Effector memory CD8-positive, alpha-beta T cell (primary cell): ENCODE results near the gene CBL.
A peak's percentile ranks its signal among the peaks of the same experiment; 100 is the strongest.
"Not testable (repeated sequence)": the region's sequence is repeated elsewhere in the genome, so short reads cannot be mapped to it uniquely, and the experiment has no call there.

ENCODE experiments used
- ATAC-seq: fragments of 150-1000 bp; cut with Tn5 transposase; replicated peaks from 2 replicates; pipeline ENCODE4 v1.10.0; 2021; ENCODE audit warnings: mild to moderate bottlenecking, moderate library complexity
- DNase-seq, 3 experiments: peaks; one replicate each; pipeline ENCODE4 v3.0.0; 2021
- H3K27ac Mint-ChIP-seq, 2 donors: one replicate each; pipeline ENCODE4 v1.8.0; 2022; ENCODE audit warnings: mild to moderate bottlenecking in 2 of 2, mixed read lengths in 2 of 2, moderate library complexity in 2 of 2
- H3K27me3 Mint-ChIP-seq, 2 donors: one replicate each; pipeline ENCODE4 v1.8.0; 2022; ENCODE audit warnings: mixed read lengths in 2 of 2
- H3K36me3 Mint-ChIP-seq: one replicate; pipeline ENCODE4 v1.8.0; 2022; ENCODE audit warnings: mild to moderate bottlenecking, moderate library complexity, mixed read lengths; ENCODE audit not compliant: insufficient read depth
- H3K4me1 Mint-ChIP-seq, 2 donors: one replicate each; pipeline ENCODE4 v1.8.0; 2022; ENCODE audit warnings: low read depth in 2 of 2, mixed read lengths in 2 of 2
- H3K4me3 Mint-ChIP-seq, 2 donors: one replicate each; pipeline ENCODE4 v1.8.0; 2022; ENCODE audit warnings: mild to moderate bottlenecking in 2 of 2, mixed read lengths in 2 of 2, moderate library complexity in 2 of 2
- H3K9me3 Mint-ChIP-seq, 2 donors: one replicate each; pipeline ENCODE4 v1.8.0; 2022; ENCODE audit warnings: mixed read lengths in 2 of 2

The CBL gene

DNA sequence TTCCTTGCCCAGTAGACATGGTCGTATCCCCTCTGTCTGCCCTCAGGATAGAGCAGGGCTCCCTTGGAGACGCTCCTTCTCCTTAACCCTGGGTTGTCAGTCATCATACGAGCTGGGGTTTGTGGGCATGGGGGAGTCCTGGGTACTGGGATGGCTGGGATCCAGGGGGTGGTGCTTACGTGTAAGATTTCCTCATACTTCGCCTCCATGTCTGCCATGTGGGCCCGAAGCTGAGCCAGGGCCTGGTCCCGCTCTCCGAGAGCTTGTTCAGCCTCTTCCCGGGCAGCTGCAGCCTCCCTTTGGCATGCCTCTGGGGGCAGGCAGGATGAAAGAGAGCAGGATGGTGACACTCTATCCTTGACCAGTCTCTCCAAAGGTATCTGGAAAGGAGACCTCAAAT, 15.6 kb upstream of the CBL start:
- Mint-ChIP-seq H3K27ac (no peak overlapping the region), H3K27me3 (peaks cover 25 to 45% of the 10 kb centered on the region in 2 donors), H3K4me3 (no peak overlapping the region), H3K36me3 (peaks cover under 1% of the 10 kb centered on the region), H3K9me3 (no peaks in the 10 kb centered on the region), H3K4me1 (no peaks in the 10 kb centered on the region)
- ATAC-seq (no peak), DNase-seq (no peak)

DNA sequence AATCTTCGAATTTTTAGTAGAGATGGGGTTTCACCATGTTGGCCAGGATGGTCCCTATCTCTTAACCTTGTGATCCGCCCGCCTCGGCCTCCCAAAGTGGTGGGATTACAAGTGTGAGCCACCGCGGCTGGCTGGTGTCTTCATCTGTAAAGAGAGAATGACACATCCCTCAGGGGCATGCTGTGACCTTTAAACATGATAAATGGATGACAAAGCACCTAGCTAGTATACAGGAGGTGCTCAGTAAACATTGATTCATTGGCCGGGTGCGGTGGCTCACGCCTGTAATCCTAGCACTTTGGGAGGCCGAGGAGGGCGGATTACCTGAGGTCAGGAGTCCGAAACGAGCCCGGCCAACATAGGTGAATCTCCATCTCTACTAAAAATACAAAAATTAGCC, 14.9 kb upstream of the CBL start:
- not testable (repeated sequence) for H3K27ac Mint-ChIP-seq, ATAC-seq, H3K4me1 Mint-ChIP-seq, DNase-seq, H3K4me3 Mint-ChIP-seq, H3K36me3 Mint-ChIP-seq, H3K9me3 Mint-ChIP-seq
- H3K27me3 Mint-ChIP-seq, result peaks cover 20 to 37% of the 10 kb centered on the region in 2 donors

DNA sequence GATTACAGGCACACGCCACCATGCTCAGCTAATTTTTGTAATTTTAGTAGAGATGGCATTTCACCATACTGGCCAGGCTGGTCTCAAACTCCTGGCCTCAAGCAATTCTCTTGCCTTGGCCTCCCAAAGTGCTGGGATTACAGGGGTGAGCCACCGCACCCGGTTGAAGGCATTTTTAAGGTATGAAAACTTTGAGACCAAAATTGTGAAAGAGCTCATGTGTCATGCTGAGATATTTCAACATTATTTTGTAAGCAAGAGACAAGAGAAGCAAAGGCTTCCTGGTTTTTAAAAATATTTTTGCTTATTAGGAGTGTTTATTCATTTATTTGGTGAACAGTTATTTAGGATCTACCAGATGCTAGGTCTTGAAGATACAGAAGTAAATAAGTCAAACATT, 14.0 kb upstream of the CBL start:
- no peaks in the 10 kb centered on the region for H3K9me3 Mint-ChIP-seq
- H3K4me1 Mint-ChIP-seq, result peaks cover 2 to 5% of the 10 kb centered on the region in 2 donors
- no peaks in the 10 kb centered on the region for H3K36me3 Mint-ChIP-seq
- H3K27me3 Mint-ChIP-seq, result peaks cover 15 to 29% of the 10 kb centered on the region in 2 donors
- DNase-seq (no peak), ATAC-seq (no peak)
- H3K27ac Mint-ChIP-seq, result no peak overlapping the region
- no peak overlapping the region for H3K4me3 Mint-ChIP-seq

DNA sequence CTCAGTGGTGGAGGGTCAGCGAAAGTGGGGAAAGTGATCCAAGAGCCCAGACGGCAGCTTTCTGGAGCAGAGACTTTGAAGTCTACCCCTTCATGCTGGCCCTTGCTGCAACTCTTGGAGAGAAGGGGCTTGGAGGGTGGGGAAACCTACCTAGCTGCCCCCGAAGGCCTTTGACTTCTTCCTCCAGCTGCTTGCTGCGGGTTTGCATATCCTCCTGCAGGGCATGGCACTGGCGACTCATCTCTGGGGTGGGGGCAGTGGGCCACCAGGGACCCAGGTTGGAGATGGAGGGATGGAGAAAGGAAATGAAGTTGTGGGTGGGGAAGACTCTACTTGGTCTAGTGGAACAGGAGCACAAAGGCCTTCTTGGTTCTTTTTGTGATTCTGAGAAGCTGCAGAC, 13.1 kb upstream of the CBL start:
- no peaks in the 10 kb centered on the region for H3K9me3 Mint-ChIP-seq
- no peak overlapping the region for H3K27ac Mint-ChIP-seq
- no peak for DNase-seq
- peaks cover 2 to 5% of the 10 kb centered on the region in 2 donors for H3K4me1 Mint-ChIP-seq
- H3K27me3 Mint-ChIP-seq, result peaks cover 15 to 22% of the 10 kb centered on the region in 2 donors
- H3K4me3 Mint-ChIP-seq, result no peak overlapping the region
- no peak for ATAC-seq
- no peaks in the 10 kb centered on the region for H3K36me3 Mint-ChIP-seq

DNA sequence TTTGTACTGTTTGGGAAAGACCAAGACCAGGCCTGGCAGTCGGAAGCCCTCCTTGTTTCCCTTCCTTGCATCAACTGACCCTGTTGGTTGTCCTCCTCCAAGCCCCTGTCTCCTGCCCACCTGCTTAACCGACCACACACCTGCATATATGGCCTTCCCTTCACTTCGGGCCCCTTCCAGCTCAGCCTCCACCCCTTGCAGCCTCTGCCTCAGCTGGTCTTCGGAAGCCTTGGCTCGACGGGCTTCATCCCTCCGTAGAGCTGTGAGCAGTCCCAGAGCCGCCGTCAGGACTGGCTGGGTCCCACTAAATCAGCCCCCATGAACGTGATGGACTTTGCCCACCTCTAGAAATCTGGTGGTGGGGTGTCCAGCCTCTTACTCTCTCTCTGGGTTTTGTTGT, 12.5 kb upstream of the CBL start:
- no peak for DNase-seq
- peaks cover 15 to 20% of the 10 kb centered on the region in 2 donors for H3K27me3 Mint-ChIP-seq

DNA sequence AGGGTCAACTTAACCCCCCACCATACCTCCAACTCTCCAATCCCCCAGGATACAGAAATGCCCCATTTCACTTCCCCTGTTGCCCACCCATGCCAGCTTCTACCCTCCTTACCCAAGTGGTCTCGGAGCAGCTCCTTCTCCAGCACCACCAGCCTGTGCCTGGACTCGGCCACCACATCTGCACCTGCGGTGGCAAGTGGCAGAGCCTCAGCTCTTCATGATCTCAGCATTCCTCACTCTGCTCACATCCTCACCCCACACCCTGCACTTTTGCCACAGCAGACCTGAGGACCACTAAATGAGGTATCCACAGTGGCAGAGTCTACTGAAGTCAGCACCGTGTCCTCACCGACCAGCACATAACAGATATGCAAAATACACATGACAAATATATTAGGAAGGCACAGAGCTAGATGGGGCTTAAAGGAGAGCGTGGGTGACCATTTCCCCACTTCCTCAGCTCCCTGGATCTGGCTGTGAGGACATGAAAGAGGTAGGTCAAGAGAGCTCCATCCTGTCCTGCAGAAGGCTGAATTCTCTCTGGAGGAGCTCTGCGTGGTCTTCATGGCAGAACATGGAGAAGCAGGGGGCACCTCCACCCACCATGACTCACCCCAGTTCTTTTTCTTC, 11.2 kb upstream of the CBL start:
- no peaks in the 10 kb centered on the region for H3K9me3 Mint-ChIP-seq
- H3K4me3 Mint-ChIP-seq, result no peak overlapping the region
- H3K27me3 Mint-ChIP-seq, result peaks cover 9 to 10% of the 10 kb centered on the region in 2 donors
- no peak overlapping the region for H3K27ac Mint-ChIP-seq
- H3K36me3 Mint-ChIP-seq, result no peaks in the 10 kb centered on the region
- H3K4me1 Mint-ChIP-seq, result peaks cover 2 to 5% of the 10 kb centered on the region in 2 donors
- no peak for DNase-seq
- no peak for ATAC-seq

More for the DNA sequence above, 12.5 kb upstream of the CBL start:
- H3K4me3 Mint-ChIP-seq, result no peak overlapping the region
- H3K9me3 Mint-ChIP-seq, result no peaks in the 10 kb centered on the region
- H3K36me3 Mint-ChIP-seq, result no peaks in the 10 kb centered on the region
- H3K27ac Mint-ChIP-seq, result no peak overlapping the region
- no peak for ATAC-seq
- peaks cover 2 to 5% of the 10 kb centered on the region in 2 donors for H3K4me1 Mint-ChIP-seq

DNA sequence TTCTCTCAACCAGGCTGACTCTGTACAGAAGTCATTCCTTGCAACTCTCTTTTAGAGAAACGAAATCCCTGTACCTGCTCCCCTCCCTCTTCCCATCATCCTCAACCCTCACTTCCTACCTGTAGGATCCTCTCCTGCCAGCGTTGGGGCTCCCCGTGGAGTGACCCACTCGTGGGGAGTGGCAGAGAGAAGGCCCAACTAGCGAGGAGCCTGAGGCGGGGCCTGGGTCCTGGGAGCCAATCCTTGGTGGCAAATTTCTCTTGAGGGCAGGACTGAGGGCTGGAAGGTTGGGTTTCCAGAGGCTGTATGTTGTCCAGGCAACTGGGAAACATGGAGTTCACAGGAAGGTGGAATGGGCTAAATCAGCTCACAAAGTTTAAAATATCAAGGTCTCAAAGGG, 10.5 kb upstream of the CBL start:
- ATAC-seq, result no peak
- no peaks in the 10 kb centered on the region for H3K9me3 Mint-ChIP-seq
- DNase-seq, result no peak
- H3K36me3 Mint-ChIP-seq, result no peaks in the 10 kb centered on the region
- peaks cover 9 to 10% of the 10 kb centered on the region in 2 donors for H3K27me3 Mint-ChIP-seq
- H3K4me3 Mint-ChIP-seq, result no peak overlapping the region
- peaks cover 2 to 5% of the 10 kb centered on the region in 2 donors for H3K4me1 Mint-ChIP-seq
- H3K27ac Mint-ChIP-seq, result no peak overlapping the region

DNA sequence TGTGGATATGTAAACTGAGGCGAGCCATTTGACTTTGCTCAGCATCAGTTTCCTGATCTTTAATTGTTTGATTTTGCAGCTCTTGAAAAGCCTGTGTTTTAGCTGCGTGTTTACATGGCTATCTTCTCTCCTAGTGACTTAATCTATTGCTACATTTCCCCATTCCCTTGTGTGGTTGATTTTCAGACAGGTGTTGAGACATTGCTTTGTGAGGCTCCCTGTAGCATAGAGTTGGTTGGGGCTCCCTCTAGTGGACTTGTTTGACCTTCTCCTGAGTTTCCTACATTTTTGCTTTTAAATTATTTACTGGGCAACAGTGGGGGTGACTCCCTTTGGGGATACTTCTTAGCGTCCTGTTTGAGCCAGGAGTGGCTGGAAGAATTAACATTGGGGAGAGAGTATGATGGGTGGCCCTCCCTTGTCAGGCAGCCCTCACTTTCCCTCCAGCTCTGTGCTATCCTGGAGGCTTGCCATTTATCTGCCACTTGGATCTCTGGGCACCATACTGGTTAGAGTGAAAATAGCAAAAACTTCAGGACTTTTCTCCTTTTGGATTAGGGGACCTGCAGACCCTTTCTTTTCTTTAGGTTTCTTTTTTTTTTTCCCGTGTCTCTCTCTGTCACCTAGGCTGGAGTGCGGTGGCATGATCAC, 9.2 kb upstream of the CBL start:
- DNase-seq, result peak; percentile 68 to 72 (median 69)
- Mint-ChIP-seq H3K4me1 (peaks cover 2 to 5% of the 10 kb centered on the region in 2 donors), H3K4me3 (no peak overlapping the region), H3K27ac (no peak overlapping the region), H3K9me3 (no peaks in the 10 kb centered on the region), H3K27me3 (peaks cover 9 to 10% of the 10 kb centered on the region in 2 donors), H3K36me3 (no peaks in the 10 kb centered on the region)
- ATAC-seq, result peak; percentile 99

DNA sequence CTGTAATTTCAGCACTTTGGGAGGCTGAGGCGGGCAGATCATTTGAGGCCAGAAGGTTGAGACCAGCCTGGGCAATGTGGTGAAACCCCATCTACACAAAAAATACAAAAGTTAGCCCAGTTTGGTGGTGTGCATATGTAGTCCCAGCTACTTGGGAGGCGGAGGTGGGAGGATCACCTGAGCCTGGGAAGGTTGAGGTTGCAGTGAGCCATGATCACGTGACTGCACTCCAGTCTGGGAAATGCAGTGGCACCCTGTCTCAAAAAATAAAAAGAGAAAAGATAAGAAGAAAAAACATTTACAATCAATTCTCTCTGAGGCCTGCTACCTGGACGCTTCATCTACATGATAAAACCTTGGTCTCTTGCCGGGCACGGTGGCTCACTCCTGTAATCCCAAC, 7.2 kb upstream of the CBL start:
- Mint-ChIP-seq H3K27ac (no peak overlapping the region), H3K4me1 (peaks cover 2 to 5% of the 10 kb centered on the region in 2 donors), H3K36me3 (no peaks in the 10 kb centered on the region), H3K27me3 (peaks cover under 1 to 10% of the 10 kb centered on the region in 2 donors), H3K9me3 (no peaks in the 10 kb centered on the region), H3K4me3 (no peak overlapping the region)
- no peak for DNase-seq
- ATAC-seq, result no peak

DNA sequence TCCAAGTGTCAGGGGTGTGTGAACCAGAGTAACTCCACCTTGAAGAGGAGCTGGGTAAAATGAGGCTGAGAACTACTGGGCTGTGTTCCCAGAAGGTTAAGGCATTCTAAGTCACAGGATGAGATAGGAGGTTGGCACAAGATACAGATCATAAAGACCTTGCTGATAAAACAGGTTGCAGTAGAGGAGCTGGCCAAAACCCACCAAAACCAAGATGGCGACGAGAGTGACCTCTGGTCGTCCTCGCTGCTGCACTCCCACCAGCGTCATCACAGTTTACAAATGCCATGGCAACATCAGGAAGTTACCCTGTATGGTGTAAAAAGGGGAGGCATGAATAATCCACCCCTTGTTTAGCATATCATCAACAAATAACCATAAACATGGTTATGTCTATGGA, 4.9 kb upstream of the CBL start:
- not testable (repeated sequence) for ATAC-seq, H3K4me3 Mint-ChIP-seq, H3K4me1 Mint-ChIP-seq, H3K27ac Mint-ChIP-seq, H3K9me3 Mint-ChIP-seq, DNase-seq, H3K27me3 Mint-ChIP-seq
- H3K36me3 Mint-ChIP-seq, result peaks cover 10% of the 10 kb centered on the region

DNA sequence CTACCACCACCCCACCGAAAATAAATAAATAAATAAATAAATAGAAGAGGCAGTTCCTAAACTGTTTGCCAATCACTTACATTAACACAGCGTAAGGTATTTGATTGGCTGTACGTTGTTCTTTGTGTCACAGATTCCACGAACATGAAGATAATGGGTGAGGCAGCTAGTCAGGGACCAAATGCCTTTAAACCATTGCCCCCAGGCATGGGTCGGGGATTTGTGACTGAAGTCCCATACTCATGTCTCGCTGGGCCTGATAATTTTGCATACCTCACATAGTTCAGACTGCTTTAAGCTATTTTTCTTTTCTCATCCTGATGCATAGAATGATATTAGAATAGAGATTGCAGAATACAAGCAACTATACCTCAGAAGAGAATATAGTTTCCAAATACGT, 3.6 kb upstream of the CBL start:
- no peaks in the 10 kb centered on the region for H3K9me3 Mint-ChIP-seq
- no peaks in the 10 kb centered on the region for H3K27me3 Mint-ChIP-seq
- H3K4me1 Mint-ChIP-seq, result peaks cover 11 to 13% of the 10 kb centered on the region in 2 donors
- no peak overlapping the region for H3K4me3 Mint-ChIP-seq
- ATAC-seq (no peak), DNase-seq (no peak)
- no peak overlapping the region for H3K27ac Mint-ChIP-seq
- peaks cover 14% of the 10 kb centered on the region for H3K36me3 Mint-ChIP-seq

DNA sequence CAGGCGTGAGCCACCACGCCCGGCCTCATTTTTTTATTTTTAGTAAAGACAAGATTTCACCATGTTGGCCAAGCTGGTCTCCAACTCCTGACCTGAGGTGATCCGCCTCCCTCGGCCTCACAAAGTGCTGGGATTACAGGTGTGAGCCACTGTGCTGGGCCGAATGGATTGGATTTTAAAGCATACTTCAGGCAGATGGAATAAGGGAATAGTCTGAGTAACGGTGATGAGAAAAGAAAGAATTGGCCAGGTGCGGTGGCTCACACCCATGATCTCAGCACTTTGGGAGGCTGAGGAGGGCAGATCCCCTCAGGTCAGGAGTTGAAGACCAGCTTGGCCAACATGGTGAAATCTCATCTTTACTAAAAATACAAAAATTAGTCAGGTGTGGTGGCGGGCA, 2.1 kb upstream of the CBL start:
- Mint-ChIP-seq H3K36me3 (peaks cover 14% of the 10 kb centered on the region), H3K27me3 (no peaks in the 10 kb centered on the region), H3K9me3 (no peaks in the 10 kb centered on the region), H3K4me1 (peaks cover 14 to 20% of the 10 kb centered on the region in 2 donors), H3K27ac (no peak overlapping the region), H3K4me3 (no peak overlapping the region)
- ATAC-seq (no peak), DNase-seq (no peak)

DNA sequence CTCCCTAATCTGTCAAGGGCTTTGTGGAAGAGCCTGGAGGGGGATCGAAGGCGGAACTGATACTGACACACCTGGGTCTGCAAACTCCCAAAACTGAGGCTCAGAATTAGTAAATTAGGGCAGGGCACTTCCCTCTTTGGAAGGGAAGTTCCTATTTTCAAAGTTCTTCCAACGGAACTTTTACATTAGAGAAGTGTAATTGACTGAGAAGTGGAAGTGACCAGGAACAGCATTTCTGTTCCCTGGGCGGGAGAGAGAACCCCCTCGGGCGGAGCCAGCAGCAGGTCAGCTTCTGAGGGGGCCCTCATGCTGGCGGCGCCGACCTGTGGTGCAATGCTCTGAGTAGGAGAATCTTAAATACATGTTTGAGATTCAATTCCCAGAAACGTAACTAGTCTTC, 1.1 kb upstream of the CBL start:
- DNase-seq, result no peak
- Mint-ChIP-seq H3K9me3 (no peaks in the 10 kb centered on the region), H3K27ac (peak overlapping the region in 1 of 2 donors; percentile 69), H3K27me3 (no peaks in the 10 kb centered on the region), H3K4me1 (peaks cover 16 to 26% of the 10 kb centered on the region in 2 donors), H3K36me3 (peaks cover 14% of the 10 kb centered on the region), H3K4me3 (peak overlapping the region; percentile 97)
- ATAC-seq, result no peak
